Osteoblast (primary cell): Measurements from ENCODE around the gene ZKSCAN1. TPM values are rescaled to one million over a fixed set of nuclear protein-coding genes. Genes with fewer than 3 reads are reported as not detected.
"Not testable (repeated sequence)": the region's sequence is repeated elsewhere in the genome, so short reads cannot be mapped to it uniquely, and the experiment has no call there.

Experiments used
- DNase-seq: peaks from one replicate; pipeline ENCODE4 v3.0.0; 2011; ENCODE audit warnings: low spot score, mixed read lengths; ENCODE audit not compliant: insufficient read length; ENCODE audit errors: missing footprints
- H2AFZ ChIP-seq: 2 replicates; pipeline ENCODE4 v1.6.0; 2011; ENCODE audit warnings: mild to moderate bottlenecking, low read length
- H3K27ac ChIP-seq: 2 replicates; pipeline ENCODE4 v1.5.1; 2011; ENCODE audit warnings: mild to moderate bottlenecking, low read depth, low read length, moderate library complexity
- H3K27me3 ChIP-seq: 2 replicates; pipeline ENCODE4 v1.6.0; 2012; ENCODE audit warnings: mild to moderate bottlenecking, control low read depth, inconsistent platforms, low read length, moderate library complexity; ENCODE audit not compliant: insufficient read depth
- H3K36me3 ChIP-seq: 2 replicates; pipeline ENCODE4 v1.5.1; 2011; ENCODE audit warnings: mild to moderate bottlenecking, low read length, control low read depth, moderate library complexity; ENCODE audit not compliant: insufficient read depth
- H3K4me1 ChIP-seq: 2 replicates; pipeline ENCODE4 v1.5.1; 2011; ENCODE audit warnings: mild to moderate bottlenecking, low read length, control low read depth, moderate library complexity; ENCODE audit not compliant: insufficient read depth
- H3K4me2 ChIP-seq: 2 replicates; pipeline ENCODE4 v1.6.0; 2011; ENCODE audit warnings: mild to moderate bottlenecking, low read length; ENCODE audit not compliant: insufficient read depth
- H3K4me3 ChIP-seq: fragments of 200-600 bp; sonication (generic); 3 replicates; pipeline ENCODE4 v1.5.1; 2012; ENCODE audit warnings: mild to moderate bottlenecking, low read length, inconsistent platforms; ENCODE audit not compliant: insufficient read depth
- H3K79me2 ChIP-seq: 2 replicates; pipeline ENCODE4 v1.6.0; 2012; ENCODE audit warnings: mild to moderate bottlenecking, low read length, control low read depth, inconsistent platforms; ENCODE audit not compliant: insufficient read depth
- H3K9me3 ChIP-seq: 2 replicates; pipeline ENCODE4 v1.5.1; 2011; ENCODE audit warnings: low read depth, low read length, control low read depth
- H4K20me1 ChIP-seq: 2 replicates; pipeline ENCODE4 v1.6.0; 2012; ENCODE audit warnings: mild to moderate bottlenecking, low read length, control low read depth; ENCODE audit not compliant: insufficient read depth
- CTCF ChIP-seq: IDR thresholded peaks from 2 replicates; pipeline ENCODE4 v1.5.1; 2011; ENCODE audit warnings: mild to moderate bottlenecking, low read depth, low read length, moderate library complexity; ENCODE audit errors: extremely low read depth
- total RNA-seq: library from RNA; depleted of rRNA; stranded (reverse); fragments of >200 nt; gene quantifications from 2 replicates; pipeline ENCODE4 v1.2.3, GENCODE V29; 2012

The ZKSCAN1 gene
- total RNA-seq, 1 donor: 46.0 TPM

DNA sequence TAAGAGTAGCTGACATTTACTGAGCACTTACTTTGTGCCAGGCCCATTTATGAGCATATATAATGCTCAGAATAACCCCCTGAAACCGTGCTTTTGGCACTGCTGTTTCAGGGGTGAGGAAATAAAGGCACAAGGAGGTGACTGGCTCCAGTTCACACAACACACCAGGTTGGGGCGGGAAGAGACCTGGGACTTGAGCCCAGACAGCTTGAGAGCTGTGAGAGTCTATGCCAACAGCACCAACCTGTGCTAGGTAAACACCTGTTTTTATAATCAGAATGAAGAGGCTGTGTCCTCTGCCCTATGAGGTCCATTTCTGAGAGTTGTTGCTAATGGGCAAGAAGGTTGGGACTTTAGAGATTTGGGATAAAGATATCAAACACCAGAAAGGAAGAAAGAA, 30.8 kb upstream of the ZKSCAN1 start:
- Histone ChIP-seq H3K36me3 (no peaks in the 10 kb centered on the region), H3K9me3 (no peaks in the 10 kb centered on the region), H4K20me1 (no peaks in the 10 kb centered on the region), H3K27me3 (peaks cover 17% of the 10 kb centered on the region), H2AFZ (no peak overlapping the region), H3K4me3 (no peak overlapping the region), H3K27ac (no peak overlapping the region), H3K4me2 (no peak overlapping the region), H3K4me1 (no peaks in the 10 kb centered on the region), H3K79me2 (no peaks in the 10 kb centered on the region)
- DNase-seq: no peak
- TF ChIP-seq CTCF: no peak

- H4K20me1 ChIP-seq, H2AFZ ChIP-seq, DNase-seq, H3K4me3 ChIP-seq, H3K9me3 ChIP-seq, H3K4me1 ChIP-seq, H3K36me3 ChIP-seq, H3K4me2 ChIP-seq, H3K79me2 ChIP-seq, H3K27ac ChIP-seq: not testable (repeated sequence)
- peaks cover 25% of the 10 kb centered on the region for H3K27me3 ChIP-seq
Measured at GRCh38 chr7:99987306-99987705, 28.1 kb upstream of the ZKSCAN1 start.

DNA sequence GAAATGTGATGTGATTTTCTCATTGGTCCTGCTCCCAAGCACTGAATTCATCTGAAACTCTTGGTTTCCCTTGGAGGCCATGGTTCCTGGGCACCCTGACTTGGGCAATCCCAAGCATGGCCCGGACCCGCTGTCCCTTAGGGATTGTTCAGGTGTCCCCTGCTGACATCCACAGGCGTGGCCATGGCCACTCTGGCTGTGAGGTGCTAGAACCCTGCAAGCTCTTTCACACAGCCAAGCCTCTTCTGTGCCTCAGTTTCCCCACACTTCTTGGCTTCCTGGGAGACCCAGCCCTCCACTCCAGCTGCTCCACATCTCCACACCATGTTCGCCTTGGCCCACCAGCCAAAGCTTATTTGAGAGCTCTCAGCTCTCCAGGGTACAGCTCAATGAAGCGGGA, 27.6 kb upstream of the ZKSCAN1 start:
- no peak overlapping the region for H3K4me3 ChIP-seq
- H3K27ac ChIP-seq: no peak overlapping the region
- no peak overlapping the region for H3K4me2 ChIP-seq
- H3K79me2 ChIP-seq: no peaks in the 10 kb centered on the region
- peak; percentile 49 for DNase-seq
- no peaks in the 10 kb centered on the region for H3K4me1 ChIP-seq
- no peak overlapping the region for H2AFZ ChIP-seq
- H3K36me3 ChIP-seq: no peaks in the 10 kb centered on the region
- no peaks in the 10 kb centered on the region for H4K20me1 ChIP-seq
- H3K9me3 ChIP-seq: no peaks in the 10 kb centered on the region
- TF ChIP-seq CTCF: no peak
- peaks cover 25% of the 10 kb centered on the region for H3K27me3 ChIP-seq

DNA sequence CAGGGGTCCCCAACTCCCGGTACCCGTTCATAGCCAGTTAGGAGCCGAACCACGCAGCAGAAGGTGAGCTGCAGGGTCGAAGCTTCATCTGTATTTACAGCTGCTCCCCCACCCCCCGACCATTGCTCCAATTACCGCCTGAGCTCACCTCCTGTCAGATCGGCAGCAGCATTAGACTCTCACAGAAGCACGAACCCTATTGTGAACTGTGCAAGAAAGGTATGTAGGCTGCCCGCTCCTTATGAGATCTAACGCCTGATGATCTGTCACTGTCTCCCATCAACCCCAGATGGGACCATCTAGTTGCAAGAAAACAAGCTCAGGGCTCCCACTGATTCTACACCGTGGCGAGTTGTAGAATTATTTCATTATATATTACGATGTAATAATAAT, 24.9 kb upstream of the ZKSCAN1 start:
- Histone ChIP-seq H4K20me1 (no peaks in the 10 kb centered on the region), H3K79me2 (no peaks in the 10 kb centered on the region), H3K36me3 (no peaks in the 10 kb centered on the region), H3K4me3 (no peak overlapping the region), H3K4me1 (peaks cover 3% of the 10 kb centered on the region), H3K27me3 (peaks cover 25% of the 10 kb centered on the region), H3K27ac (no peak overlapping the region), H3K9me3 (no peaks in the 10 kb centered on the region), H3K4me2 (peak overlapping the region; percentile 73), H2AFZ (peak overlapping the region; percentile 58)
- no peak for TF ChIP-seq CTCF
- DNase-seq: peak; percentile 56

- H3K4me2 ChIP-seq, H3K9me3 ChIP-seq, H4K20me1 ChIP-seq, H2AFZ ChIP-seq, H3K4me1 ChIP-seq, H3K79me2 ChIP-seq, H3K27ac ChIP-seq, H3K4me3 ChIP-seq, H3K36me3 ChIP-seq: not testable (repeated sequence)
- peaks cover 22% of the 10 kb centered on the region for H3K27me3 ChIP-seq
- DNase-seq: peak; percentile 22
Measured at GRCh38 chr7:99991543-99991942, 23.9 kb upstream of the ZKSCAN1 start.
